HepG2 (cell line): ENCODE results near the gene PEX14. TPM values are rescaled to one million over a fixed set of nuclear protein-coding genes. Genes with fewer than 3 reads are reported as not detected.

ENCODE experiments used
- ATAC-seq: fragments of 200-7000 bp; cut with Tn5 transposase; 3 replicates; pipeline ENCODE4 v1.9.1; 2020; ENCODE audit warnings: mild to moderate bottlenecking, moderate library complexity
- BruUV-seq: library from RNA; stranded (reverse); fragments of 400-500 nt; replicated peaks from 2 replicates; lab custom pipeline; 2021; lab: Mats Ljungman, UMichigan
- CTCF ChIA-PET: fragments of 300-600 bp; formaldehyde crosslinking; extraction: SDS; loops from one replicate; lab custom pipeline; 2021; ENCODE audit warnings: low total read pairs, inconsistent platforms, low intra/inter-chr PET ratio; lab: Yijun Ruan, JAX
- POLR2A ChIA-PET: fragments of 350-600 bp; sonication (Branson Sonifier 250); formaldehyde crosslinking; loops from one replicate; lab custom pipeline; 2020; ENCODE audit warnings: antibody characterized with exemption, inconsistent platforms; lab: Yijun Ruan, JAX
- DNase-seq: peaks from one replicate; pipeline ENCODE4 v3.0.0-alpha.2; 2015; ENCODE audit warnings: low spot score
- FAIRE-seq: peaks from 3 replicates; lab custom pipeline; 2011; peaks lifted over from hg19 to GRCh38; lab: Jason Lieb, UNC
- H2AFZ ChIP-seq: one replicate; pipeline ENCODE4 v1.6.1; 2011; ENCODE audit warnings: low read length, inconsistent platforms
- H3K27ac ChIP-seq: fragments of 300-600 bp; 3 replicates; pipeline ENCODE4 v1.8.0; 2011; ENCODE audit warnings: mixed run types, mild to moderate bottlenecking, mixed read lengths, low read length, inconsistent platforms; ENCODE audit not compliant: insufficient read depth; ENCODE audit errors: extremely low read length
- H3K27me3 ChIP-seq, 2 experiments: fragments of 200-600 bp in 1 of 2; 2 replicates in 1 of 2; 3 replicates in 1 of 2; pipeline versions ENCODE4 v1.6.0 to v1.8.0; 2011; ENCODE audit warnings: low read length in 2 of 2, mild to moderate bottlenecking in 2 of 2, moderate library complexity in 2 of 2, inconsistent platforms in 1 of 2; ENCODE audit not compliant: insufficient read depth in 2 of 2, control insufficient read depth in 1 of 2
- H3K36me3 ChIP-seq, 2 experiments: fragments of 200-600 bp in 1 of 2; replicated peaks in 1 of 2; 2 replicates in 1 of 2; 3 replicates in 1 of 2; pipeline versions ENCODE4 v1.5.1 to v1.8.0; 2011; ENCODE audit warnings: low read length in 2 of 2, inconsistent platforms in 1 of 2; ENCODE audit not compliant: insufficient read depth in 2 of 2, control insufficient read depth in 1 of 2
- H3K4me1 ChIP-seq: 2 replicates; pipeline ENCODE4 v1.5.1; 2012; ENCODE audit warnings: low read length, inconsistent platforms; ENCODE audit not compliant: insufficient read depth
- H3K4me2 ChIP-seq: 2 replicates; pipeline ENCODE4 v1.6.0; 2011; ENCODE audit warnings: low read depth, low read length, inconsistent platforms
- H3K4me3 ChIP-seq, 3 experiments: fragments of 200-600 bp in 1 of 3; sonication (generic), shearing (Covaris generic) in 1 of 3; replicated peaks in 1 of 3; 2 replicates each; pipeline ENCODE4 v1.5.1; 2011 to 2016; ENCODE audit warnings: low read length in 3 of 3, inconsistent platforms in 2 of 3, low read depth in 2 of 3, mild to moderate bottlenecking in 2 of 3, control low read depth in 1 of 3, mixed read lengths in 1 of 3; ENCODE audit not compliant: insufficient read depth in 1 of 3
- H3K79me2 ChIP-seq: one replicate; pipeline ENCODE4 v1.6.1; 2011; ENCODE audit warnings: low read length, inconsistent platforms; ENCODE audit not compliant: insufficient read depth
- H3K9ac ChIP-seq: 2 replicates; pipeline ENCODE4 v1.6.0; 2011; ENCODE audit warnings: mild to moderate bottlenecking, low read depth, low read length, inconsistent platforms; ENCODE audit not compliant: insufficient read depth
- H3K9me3 ChIP-seq: 2 replicates; pipeline ENCODE4 v1.5.1; 2012; ENCODE audit warnings: mild to moderate bottlenecking, low read length
- H4K20me1 ChIP-seq: 2 replicates; pipeline ENCODE4 v1.6.0; 2011; ENCODE audit warnings: inconsistent platforms, mild to moderate bottlenecking, low read length, moderate library complexity; ENCODE audit not compliant: insufficient read depth
- CEBPB ChIP-seq: IDR thresholded peaks from 2 replicates; pipeline ENCODE4 v1.6.1; 2011; ENCODE audit warnings: low read depth, low read length, improper control_type of control experiment, borderline replicate concordance
- CEBPG ChIP-seq: IDR thresholded peaks from 2 replicates; pipeline ENCODE4 v1.6.1; 2016
- ZFYVE20 ChIP-seq: sonication (generic); formaldehyde crosslinking; IDR thresholded peaks from 2 replicates; pipeline ENCODE4 v1.8.0; 2023; ENCODE audit warnings: low read depth, mild to moderate bottlenecking, moderate library complexity, missing genetic modification reagents, borderline replicate concordance
- ZNF776 ChIP-seq: sonication (generic); formaldehyde crosslinking; IDR thresholded peaks from 2 replicates; pipeline ENCODE4 v1.4.0; 2020; ENCODE audit warnings: mild to moderate bottlenecking, missing genetic modification reagents
- WGBS: methylation state at CpG from one replicate; pipeline ENCODE4 v1.1.6; 2017; ENCODE audit warnings: low lambda C conversion rate; 5-methylcytosine and 5-hydroxymethylcytosine counted together
- in situ Hi-C: cut with HindIII; loops from 2 replicates; pipeline ENCODE4 v1.10.0; 2017; ENCODE audit warnings: low pct_unique_long_range_greater_than_20kb; ENCODE audit not compliant: extremely low pct_ligation_motif_present
- intact Hi-C: fragments of 100-400 bp; cut with micrococcal nuclease; formaldehyde crosslinking; loops from one replicate; pipeline ENCODE4 v1.10.0; 2022; ENCODE audit not compliant: unreplicated experiment
- polyA plus RNA-seq, 8 experiments: library from polyadenylated mRNA; depleted of rRNA in 3 of 8; stranded (reverse) in 7 of 8; unstranded in 1 of 8; fragments of >200 nt; fragmentation: Illumina TruSeq in 4 of 8; extraction: Trizol in 4 of 8; gene quantifications; 2 replicates each; pipeline versions ENCODE4 v1.2.1 to v1.2.3, GENCODE V29; 2011 to 2016; ENCODE audit warnings: low read depth in 4 of 8, missing spikeins in 1 of 8, mixed read lengths in 1 of 8; ENCODE audit not compliant: insufficient read depth in 1 of 8
- total RNA-seq, 5 experiments: library from RNA; depleted of rRNA; stranded (reverse); fragments of >200 nt; fragmentation: Illumina TruSeq; extraction: Trizol; gene quantifications; 2 replicates each; pipeline ENCODE4 v1.2.3, GENCODE V29; 2016; ENCODE audit warnings: low read depth in 1 of 5
- TF ChIP-seq, protein P1 (sequence below): sonication (generic); formaldehyde crosslinking; conservative IDR thresholded peaks from 2 replicates; pipeline ENCODE4 v1.4.0; 2020; ENCODE audit warnings: mild to moderate bottlenecking, missing genetic modification reagents, moderate library complexity

The PEX14 gene
- total and polyA plus RNA-seq, 2 of the 13 experiments (the other 11 are each of a cell fraction or from before 2014, with no cell fraction given) = 6.5 to 9.9 TPM

GRCh38 chr1:10537082-10537766, 62.5 kb downstream of the PEX14 start:
- FAIRE-seq = no peak

More at GRCh38 chr1:10537082-10537766, 62.5 kb downstream of the PEX14 start:
- DNase-seq = no peak
- no peak overlapping the region for H2AFZ ChIP-seq
- POLR2A ChIA-PET = no interaction called here
- H3K79me2 ChIP-seq = no peaks in the 10 kb centered on the region
- no peak overlapping the region for H3K4me2 ChIP-seq
- 76% methylated on average over 10 of the region's 15 CpGs for WGBS
- no peaks in the 10 kb centered on the region for H3K4me1 ChIP-seq
- no peak overlapping the region for H3K9ac ChIP-seq
- no peak overlapping the region for H3K27ac ChIP-seq
- no peak overlapping the region for H3K4me3 ChIP-seq
- TF ChIP-seq CEBPB (peak; percentile 80), ZNF776 (CRISPR knock-in tag) (no peak), ZFYVE20 (CRISPR knock-in tag) (no peak), CEBPG (peak; percentile 58; the same call in 1 of the 2 replicates)
- TF ChIP-seq, protein P1, sequence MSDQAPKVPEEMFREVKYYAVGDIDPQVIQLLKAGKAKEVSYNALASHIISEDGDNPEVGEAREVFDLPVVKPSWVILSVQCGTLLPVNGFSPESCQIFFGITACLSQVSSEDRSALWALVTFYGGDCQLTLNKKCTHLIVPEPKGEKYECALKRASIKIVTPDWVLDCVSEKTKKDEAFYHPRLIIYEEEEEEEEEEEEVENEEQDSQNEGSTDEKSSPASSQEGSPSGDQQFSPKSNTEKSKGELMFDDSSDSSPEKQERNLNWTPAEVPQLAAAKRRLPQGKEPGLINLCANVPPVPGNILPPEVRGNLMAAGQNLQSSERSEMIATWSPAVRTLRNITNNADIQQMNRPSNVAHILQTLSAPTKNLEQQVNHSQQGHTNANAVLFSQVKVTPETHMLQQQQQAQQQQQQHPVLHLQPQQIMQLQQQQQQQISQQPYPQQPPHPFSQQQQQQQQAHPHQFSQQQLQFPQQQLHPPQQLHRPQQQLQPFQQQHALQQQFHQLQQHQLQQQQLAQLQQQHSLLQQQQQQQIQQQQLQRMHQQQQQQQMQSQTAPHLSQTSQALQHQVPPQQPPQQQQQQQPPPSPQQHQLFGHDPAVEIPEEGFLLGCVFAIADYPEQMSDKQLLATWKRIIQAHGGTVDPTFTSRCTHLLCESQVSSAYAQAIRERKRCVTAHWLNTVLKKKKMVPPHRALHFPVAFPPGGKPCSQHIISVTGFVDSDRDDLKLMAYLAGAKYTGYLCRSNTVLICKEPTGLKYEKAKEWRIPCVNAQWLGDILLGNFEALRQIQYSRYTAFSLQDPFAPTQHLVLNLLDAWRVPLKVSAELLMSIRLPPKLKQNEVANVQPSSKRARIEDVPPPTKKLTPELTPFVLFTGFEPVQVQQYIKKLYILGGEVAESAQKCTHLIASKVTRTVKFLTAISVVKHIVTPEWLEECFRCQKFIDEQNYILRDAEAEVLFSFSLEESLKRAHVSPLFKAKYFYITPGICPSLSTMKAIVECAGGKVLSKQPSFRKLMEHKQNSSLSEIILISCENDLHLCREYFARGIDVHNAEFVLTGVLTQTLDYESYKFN = 0 out of 2 replicates have a peak, but pooled peaks have one; percentile 30
- TF ChIP-seq, all 625 proteins: peak for 3
- in situ Hi-C loops = no loop called here
- CTCF ChIA-PET = no interaction called here
- intact Hi-C loops = no loop called here
- H3K9me3 ChIP-seq = no peaks in the 10 kb centered on the region
- H4K20me1 ChIP-seq = 0 out of 2 replicates have a peak, but pooled peaks cover 3% of the 10 kb centered on the region
- peak; percentile 42; the same call in 1 of the 3 replicates for ATAC-seq
- BruUV-seq = no TSS peak
- peaks cover 8 to 24% of the 10 kb centered on the region in 2 experiments for H3K36me3 ChIP-seq
- H3K27me3 ChIP-seq = no peaks in the 10 kb centered on the region
